22Rv1 (cell line): ENCODE data around the gene TLCD1.

Source experiments
- CTCF ChIP-seq: fragments of 450-650 bp; IDR thresholded peaks from 2 replicates; pipeline ENCODE4 v1.5.1; 2017; ENCODE audit warnings: mild to moderate bottlenecking
- ZFX ChIP-seq: fragments of 450-650 bp; IDR thresholded peaks from 2 replicates; pipeline ENCODE4 v1.6.1; 2017; ENCODE audit warnings: antibody characterized with exemption, borderline replicate concordance

- TF ChIP-seq CTCF, result no peak
- TF ChIP-seq ZFX, result no peak
Measured at GRCh38 chr17:28763137-28763799, 37.2 kb upstream of the TLCD1 start.
